Dermis blood vessel endothelial cell (primary cell): ENCODE results near the gene NEURL2. TPM values are rescaled to one million over a fixed set of nuclear protein-coding genes. Genes with fewer than 3 reads are reported as not detected.

Source experiments
- DNase-seq: peaks from one replicate; pipeline ENCODE4 v3.0.0; 2010
- total RNA-seq: library from RNA; depleted of rRNA; stranded (reverse); fragments of >200 nt; gene quantifications from 2 replicates; pipeline ENCODE4 v1.2.3, GENCODE V29; 2014

Gene NEURL2
- total RNA-seq, 1 donor from 2014 or later: 4.4 TPM

- no peak for DNase-seq
Measured at GRCh38 chr20:45872626-45873025, 18.4 kb downstream of the NEURL2 start.

DNA sequence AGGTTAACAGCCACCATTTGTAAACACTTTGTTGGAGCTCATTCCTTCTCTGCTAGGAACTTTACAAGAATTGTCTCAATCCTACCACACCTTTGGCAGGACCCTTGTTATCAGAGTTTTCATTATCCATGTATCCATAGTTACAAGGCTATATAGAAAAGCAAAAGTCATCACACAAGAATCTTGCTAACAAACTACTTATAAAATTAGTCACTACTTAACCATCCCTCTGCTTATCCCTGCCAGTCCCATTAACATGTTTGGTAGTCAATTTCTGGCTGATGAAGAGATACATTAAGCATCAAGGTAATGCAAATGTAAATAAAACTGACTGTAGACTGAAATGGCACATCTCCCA lies 23.2 kb downstream of the NEURL2 start:
- DNase-seq: no peak

DNA sequence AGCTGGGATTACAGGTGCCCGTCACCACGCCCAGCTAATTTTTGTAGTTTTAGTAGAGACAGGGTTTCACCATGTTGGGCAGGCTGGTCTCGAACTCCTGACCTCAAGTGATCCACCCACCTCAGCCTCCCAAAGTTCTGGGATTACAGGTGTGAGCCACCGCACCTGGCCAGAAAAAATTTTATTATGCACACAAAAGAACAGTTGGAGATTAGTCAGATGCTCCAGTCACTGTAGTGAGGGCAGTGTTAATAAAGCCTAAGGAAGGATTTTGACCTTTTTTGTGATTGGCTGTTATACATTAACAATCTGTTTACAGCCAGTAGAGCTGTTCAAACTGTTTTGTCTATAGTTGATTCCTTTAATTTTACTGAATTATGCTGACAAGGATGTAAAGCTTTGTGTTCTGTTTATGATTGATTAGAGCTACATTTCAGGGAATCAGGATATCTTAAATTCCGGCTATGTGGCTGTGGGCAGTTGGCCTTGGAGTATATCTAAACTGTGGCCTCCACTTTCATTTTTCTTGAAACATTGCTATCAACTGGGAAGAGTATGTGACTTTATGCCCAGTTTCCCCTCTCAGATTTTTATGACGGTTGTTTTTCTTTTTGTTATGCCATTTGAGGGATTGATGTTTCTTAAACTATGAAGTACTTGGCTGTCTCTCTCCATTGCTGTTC lies 23.7 kb downstream of the NEURL2 start:
- no peak for DNase-seq

- DNase-seq: no peak
Measured at GRCh38 chr20:45866454-45866853, 24.6 kb downstream of the NEURL2 start.

GRCh38 chr20:45863543-45864470 lies 27.2 kb downstream of the NEURL2 start:
- DNase-seq: no peak

GRCh38 chr20:45861221-45862075 lies 29.6 kb downstream of the NEURL2 start:
- DNase-seq: peak; percentile 69

DNA sequence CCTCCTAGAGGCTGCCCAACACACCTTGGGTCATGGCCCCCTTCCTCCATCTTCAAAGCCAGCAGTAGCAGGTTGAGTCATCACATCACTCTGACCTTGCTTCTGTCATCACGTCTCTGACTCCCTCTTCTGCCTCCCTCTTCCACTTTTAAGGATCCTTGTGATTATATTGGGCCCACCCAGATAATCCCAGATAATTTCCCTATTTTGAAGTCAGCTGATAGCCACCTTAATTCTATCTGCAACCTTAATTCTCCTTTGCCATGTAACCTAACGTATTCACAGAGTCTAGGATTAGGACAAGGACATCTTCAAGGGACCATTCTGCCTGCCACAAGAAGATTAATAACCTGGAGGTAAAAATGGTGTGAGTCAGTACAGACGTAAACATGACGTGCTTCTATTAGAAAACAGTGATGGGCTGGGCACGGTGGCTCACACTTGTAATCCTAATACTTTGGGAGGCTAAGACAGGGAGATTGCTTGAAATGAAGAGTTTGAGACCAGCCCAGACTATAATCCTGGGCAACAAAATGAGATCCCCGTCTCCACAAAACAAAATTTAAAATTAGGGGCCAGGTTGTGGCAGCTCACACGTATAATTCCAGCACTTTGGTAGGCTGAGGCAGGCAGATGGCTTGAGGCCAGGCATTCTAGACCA lies 30.3 kb downstream of the NEURL2 start:
- DNase-seq: no peak

GRCh38 chr20:45859916-45860315 lies 31.1 kb downstream of the NEURL2 start:
- DNase-seq: no peak

DNA sequence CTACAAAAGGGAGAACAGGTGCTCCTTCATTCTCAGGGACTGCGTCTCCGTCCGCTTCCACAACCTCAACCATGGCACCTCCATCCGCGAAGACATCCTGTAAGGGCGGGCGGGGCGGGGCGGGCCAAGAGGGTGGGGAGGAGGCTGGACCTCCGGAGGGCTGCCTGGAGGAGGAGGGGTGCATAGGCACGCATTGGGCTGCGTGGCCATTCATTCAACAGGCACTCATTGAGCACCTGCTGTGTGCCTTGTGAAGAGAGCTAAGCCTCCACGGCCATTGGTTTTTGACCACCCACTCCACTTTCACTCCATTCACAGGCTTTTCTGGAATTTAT lies 33.2 kb downstream of the NEURL2 start:
- DNase-seq: no peak

GRCh38 chr20:45857114-45857881 lies 33.7 kb downstream of the NEURL2 start, which contains the start of the genes ACOT8 and ZSWIM3:
TSS of gene ACOT8 (minus strand) at chr20:45857392. CDS start at chr20:45857315, 77 bp downstream.
TSS of gene ZSWIM3 (plus strand) at chr20:45857614. CDS start at chr20:45857826, 212 bp downstream.
- peak; percentile 100 for DNase-seq

DNA sequence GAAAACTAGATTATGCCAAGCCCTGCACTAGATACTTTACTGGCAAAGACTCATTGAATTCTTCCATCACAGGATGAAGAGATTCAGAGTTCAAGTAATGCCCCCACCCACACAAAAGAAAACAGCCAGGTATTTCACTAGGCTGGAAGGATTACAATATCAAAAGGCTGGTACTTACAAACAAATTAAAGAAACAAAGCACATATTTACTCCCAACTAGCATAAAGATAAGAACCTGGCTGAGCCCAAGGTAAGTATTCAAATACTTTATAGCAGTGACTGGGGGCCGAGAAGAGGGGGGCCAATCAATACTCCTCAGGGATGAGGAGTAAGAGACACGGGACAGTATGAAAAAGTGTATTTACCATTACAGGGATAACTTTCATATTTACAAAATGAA lies 37.5 kb downstream of the NEURL2 start:
- DNase-seq: no peak

- no peak for DNase-seq
Measured at GRCh38 chr20:45852326-45852725, 38.7 kb downstream of the NEURL2 start.

- DNase-seq: no peak
Measured at GRCh38 chr20:45851501-45851900, 39.5 kb downstream of the NEURL2 start.

DNA sequence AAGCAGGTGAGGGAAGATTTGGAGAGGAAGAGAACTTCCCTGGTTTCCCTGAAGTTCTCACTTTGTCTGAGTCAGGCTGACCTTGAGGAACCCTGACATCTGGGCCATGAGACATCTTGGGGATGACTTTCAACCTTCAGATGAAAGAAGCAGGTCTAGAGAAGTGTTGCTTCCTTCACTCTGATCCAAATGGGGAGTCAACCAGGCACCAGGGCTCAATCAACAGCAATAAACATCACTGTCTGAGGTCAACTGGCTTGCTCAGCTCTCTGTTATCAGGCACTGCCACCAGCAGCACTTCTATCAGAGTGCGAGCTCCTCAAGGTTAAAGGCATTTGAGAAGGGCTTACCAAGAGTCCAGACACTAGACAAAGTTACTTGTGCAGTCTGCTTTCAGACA lies 40.1 kb downstream of the NEURL2 start:
- no peak for DNase-seq

GRCh38 chr20:45850238-45850637 lies 40.8 kb downstream of the NEURL2 start:
- DNase-seq: no peak

- DNase-seq: no peak
Measured at GRCh38 chr20:45848969-45849582, 41.9 kb downstream of the NEURL2 start.

- no peak for DNase-seq
Measured at GRCh38 chr20:45848421-45848820, 42.6 kb downstream of the NEURL2 start.

DNA sequence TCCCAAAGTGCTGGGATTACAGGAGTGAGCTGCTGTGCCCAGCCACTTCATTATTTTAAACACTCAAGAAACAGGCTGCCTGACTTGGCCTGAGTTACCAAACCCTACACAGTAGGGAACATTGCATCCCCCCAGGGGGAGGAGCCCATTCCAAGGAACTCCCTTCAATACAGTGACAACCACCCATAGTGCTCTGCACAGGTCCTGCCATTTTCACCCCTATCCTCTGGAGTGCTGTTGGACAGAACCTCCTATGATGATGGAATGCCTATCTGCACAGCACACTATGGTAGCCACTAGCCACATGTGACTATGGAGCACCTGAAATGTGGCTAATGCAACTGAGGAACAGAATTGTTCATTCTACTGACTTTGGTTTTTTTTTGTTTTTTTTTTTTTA lies 45.6 kb downstream of the NEURL2 start:
- DNase-seq: no peak

DNA sequence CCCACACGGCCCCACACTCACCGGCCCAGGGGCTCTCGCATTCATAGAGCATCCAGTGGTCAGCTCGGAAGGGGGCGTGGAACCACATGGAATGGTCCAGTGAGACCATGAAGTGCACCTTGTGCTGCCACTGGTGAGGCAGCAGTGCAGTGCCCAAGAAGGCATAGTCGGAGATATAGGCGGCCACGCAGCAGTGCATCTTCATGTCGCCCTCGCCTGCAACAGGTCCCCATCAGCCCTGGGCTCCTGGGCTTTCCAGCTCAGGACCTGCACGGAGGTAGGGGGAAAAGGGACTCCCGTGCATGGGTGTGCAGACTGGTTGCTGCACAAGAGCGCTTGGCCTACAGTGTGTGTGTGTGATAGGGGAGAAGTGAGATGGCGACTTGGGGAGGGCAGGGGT lies 47.5 kb downstream of the NEURL2 start:
- DNase-seq: no peak

GRCh38 chr20:45842169-45842812 lies 48.7 kb downstream of the NEURL2 start:
- DNase-seq: peak; percentile 28
